NCI-H2107 treated with DMSO at 0.1 percent for 48 hours (cell line): Measurements from ENCODE around the gene KLK1.

Experiments used
- DNase-seq: peaks from one replicate; lab custom pipeline; 2025; ENCODE audit not compliant: unreplicated experiment; lab: John Stamatoyannopoulos, UW

The KLK1 gene

GRCh38 chr19:50836543-50837195 is 13.1 kb upstream of the KLK1 start:
- no peak for DNase-seq

GRCh38 chr19:50835785-50836542 is 12.4 kb upstream of the KLK1 start:
- peak; percentile 34 for DNase-seq

- no peak for DNase-seq
Measured at GRCh38 chr19:50835103-50835784, 11.7 kb upstream of the KLK1 start.

- no peak for DNase-seq
Measured at GRCh38 chr19:50833802-50834167, 10.2 kb upstream of the KLK1 start.

GRCh38 chr19:50833117-50833801 is 9.7 kb upstream of the KLK1 start, which contains the start of gene KLK15:
KLK15 (minus strand) TSS chr19:50833574; CDS start chr19:50831492, 2,082 bp downstream.
- DNase-seq = no peak

GRCh38 chr19:50832666-50833065 is 9.1 kb upstream of the KLK1 start:
- DNase-seq = no peak

- no peak for DNase-seq
Measured at GRCh38 chr19:50831026-50831396, 7.4 kb upstream of the KLK1 start.

GRCh38 chr19:50830266-50831025 is 6.9 kb upstream of the KLK1 start:
- DNase-seq = no peak

GRCh38 chr19:50829801-50830200 is 6.2 kb upstream of the KLK1 start:
- DNase-seq = no peak

GRCh38 chr19:50827476-50827875 is 3.9 kb upstream of the KLK1 start:
- no peak for DNase-seq

GRCh38 chr19:50826492-50827240 is 3.1 kb upstream of the KLK1 start:
- DNase-seq = no peak

GRCh38 chr19:50822661-50823208 is 852 bp downstream of the KLK1 start:
- DNase-seq = no peak

GRCh38 chr19:50821622-50822021 is 2.0 kb downstream of the KLK1 start:
- DNase-seq = no peak

GRCh38 chr19:50821248-50821612 is 2.4 kb downstream of the KLK1 start:
- DNase-seq = no peak

- DNase-seq = no peak
Measured at GRCh38 chr19:50820549-50821247, 2.9 kb downstream of the KLK1 start.

GRCh38 chr19:50820086-50820485 is 3.5 kb downstream of the KLK1 start:
- DNase-seq = no peak

GRCh38 chr19:50819636-50820035 is 4.0 kb downstream of the KLK1 start:
- no peak for DNase-seq

GRCh38 chr19:50818859-50819472 is 4.6 kb downstream of the KLK1 start:
- no peak for DNase-seq
